Suprapubic skin (tissue), 4 donors: ENCODE results near the gene SAAL1.

Experiments
- EP300 ChIP-seq: sonication (generic); formaldehyde crosslinking; IDR thresholded peaks from one replicate; pipeline ENCODE4 v1.6.1; 2017; ENCODE audit warnings: antibody characterized with exemption
- POLR2A ChIP-seq, 2 donors: fragments of 450-650 bp; IDR thresholded peaks; one replicate each; pipeline ENCODE4 v1.6.1; 2017; ENCODE audit warnings: antibody characterized with exemption in 2 of 2, mild to moderate bottlenecking in 2 of 2, moderate library complexity in 2 of 2
- POLR2AphosphoS5 ChIP-seq, 3 donors: sonication (generic); formaldehyde crosslinking; IDR thresholded peaks; one replicate each; pipeline ENCODE4 v1.6.1; 2017; ENCODE audit warnings: antibody characterized with exemption in 3 of 3
- TF ChIP-seq, protein P1 (sequence below), 2 donors: fragments of 200-600 bp in 1 of 2; fragments of 450-650 bp in 1 of 2; sonication (generic) in 1 of 2; IDR thresholded peaks; one replicate each; pipeline ENCODE4 v1.5.1; 2016 to 2019; ENCODE audit warnings: antibody characterized with exemption in 2 of 2, mild to moderate bottlenecking in 1 of 2, moderate library complexity in 1 of 2

DNA sequence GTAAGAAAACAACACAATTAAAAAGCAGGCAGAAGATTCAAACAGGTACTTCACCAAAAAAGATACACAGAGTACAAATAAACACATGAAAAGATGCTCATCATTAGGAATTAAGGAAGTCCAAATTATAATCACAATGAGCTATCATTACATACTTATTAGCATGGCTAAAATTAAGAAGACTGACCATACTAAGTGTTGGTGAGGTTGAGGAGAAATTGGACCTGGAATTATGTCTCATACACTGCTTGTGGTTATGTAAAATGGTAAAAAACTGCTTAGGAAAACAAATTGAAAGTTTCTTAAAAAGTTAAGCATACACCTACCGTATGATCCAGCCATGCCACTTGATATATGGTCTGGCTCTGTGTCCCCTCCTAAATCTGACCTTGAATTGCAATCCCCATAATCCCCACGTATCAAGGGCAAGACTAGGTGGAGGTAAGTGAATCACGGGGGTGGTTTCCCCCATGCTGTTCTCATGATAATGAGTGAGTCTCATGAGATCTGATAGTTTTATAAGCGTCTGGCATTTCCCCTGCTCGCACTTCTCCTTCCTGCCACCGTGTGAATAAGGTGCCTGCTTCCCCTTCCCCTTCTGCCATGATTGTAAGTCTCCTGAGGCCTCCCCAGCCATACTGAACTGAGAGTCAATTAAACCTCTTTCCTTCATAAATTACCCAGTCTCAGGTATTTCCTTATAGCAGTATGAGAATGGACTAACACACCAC lies 4.8 kb downstream of the SAAL1 start:
- TF ChIP-seq POLR2A (IDR thresholded peaks at IDR 0.05): no peak
- TF ChIP-seq, protein P1, sequence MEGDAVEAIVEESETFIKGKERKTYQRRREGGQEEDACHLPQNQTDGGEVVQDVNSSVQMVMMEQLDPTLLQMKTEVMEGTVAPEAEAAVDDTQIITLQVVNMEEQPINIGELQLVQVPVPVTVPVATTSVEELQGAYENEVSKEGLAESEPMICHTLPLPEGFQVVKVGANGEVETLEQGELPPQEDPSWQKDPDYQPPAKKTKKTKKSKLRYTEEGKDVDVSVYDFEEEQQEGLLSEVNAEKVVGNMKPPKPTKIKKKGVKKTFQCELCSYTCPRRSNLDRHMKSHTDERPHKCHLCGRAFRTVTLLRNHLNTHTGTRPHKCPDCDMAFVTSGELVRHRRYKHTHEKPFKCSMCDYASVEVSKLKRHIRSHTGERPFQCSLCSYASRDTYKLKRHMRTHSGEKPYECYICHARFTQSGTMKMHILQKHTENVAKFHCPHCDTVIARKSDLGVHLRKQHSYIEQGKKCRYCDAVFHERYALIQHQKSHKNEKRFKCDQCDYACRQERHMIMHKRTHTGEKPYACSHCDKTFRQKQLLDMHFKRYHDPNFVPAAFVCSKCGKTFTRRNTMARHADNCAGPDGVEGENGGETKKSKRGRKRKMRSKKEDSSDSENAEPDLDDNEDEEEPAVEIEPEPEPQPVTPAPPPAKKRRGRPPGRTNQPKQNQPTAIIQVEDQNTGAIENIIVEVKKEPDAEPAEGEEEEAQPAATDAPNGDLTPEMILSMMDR (IDR thresholded peaks at IDR 0.05): no peak
- no peak for TF ChIP-seq POLR2AphosphoS5 (IDR thresholded peaks at IDR 0.05)
- no peak for TF ChIP-seq EP300
